C4-2B (cell line): Measurements from ENCODE around the gene OR6B2.

Source experiments
- CTCF ChIP-seq: fragments of 450-650 bp; conservative IDR thresholded peaks from 2 replicates; pipeline ENCODE4 v1.5.1; 2017; ENCODE audit warnings: mild to moderate bottlenecking
- ZFX ChIP-seq: fragments of 450-650 bp; IDR thresholded peaks from 2 replicates; pipeline ENCODE4 v1.6.1; 2017

DNA sequence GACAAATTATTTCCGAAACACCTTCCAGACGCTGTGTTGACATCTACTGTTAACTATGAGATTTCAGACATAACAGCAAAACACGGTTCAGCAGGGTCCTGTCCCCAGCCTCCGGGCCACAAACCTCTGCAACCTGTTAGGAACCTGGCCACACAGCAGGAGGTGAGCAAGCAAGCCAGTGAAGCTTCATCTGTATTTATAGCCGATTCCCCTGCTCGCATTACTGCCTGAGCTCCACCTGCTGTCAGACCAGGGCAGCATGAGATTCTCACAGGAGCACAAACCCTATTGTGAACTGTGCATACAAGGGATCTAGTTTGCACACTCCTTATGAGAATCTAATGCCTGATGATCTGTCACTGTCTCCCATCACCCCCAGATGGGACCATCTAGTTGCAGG, 36.1 kb downstream of the OR6B2 start:
- TF ChIP-seq CTCF (no peak), ZFX (no peak)
